Activated T-cell treated with anti-CD3 and anti-CD28 coated beads for 24 hours (primary cell): ENCODE measurements around the gene NDUFA3.

ENCODE experiments used
- DNase-seq: peaks from one replicate; pipeline ENCODE4 v3.0.0-alpha.2; 2020; ENCODE audit warnings: low read depth

The NDUFA3 gene

GRCh38 chr19:54138489-54139256 lies 36.0 kb downstream of the NDUFA3 start:
- no peak for DNase-seq

- no peak for DNase-seq
Observed at GRCh38 chr19:54141356-54141755, 38.7 kb downstream of the NDUFA3 start.

GRCh38 chr19:54142166-54142780 lies 39.6 kb downstream of the NDUFA3 start:
- DNase-seq: no peak

- DNase-seq: no peak
Observed at GRCh38 chr19:54145541-54146158, 43.0 kb downstream of the NDUFA3 start.

DNA sequence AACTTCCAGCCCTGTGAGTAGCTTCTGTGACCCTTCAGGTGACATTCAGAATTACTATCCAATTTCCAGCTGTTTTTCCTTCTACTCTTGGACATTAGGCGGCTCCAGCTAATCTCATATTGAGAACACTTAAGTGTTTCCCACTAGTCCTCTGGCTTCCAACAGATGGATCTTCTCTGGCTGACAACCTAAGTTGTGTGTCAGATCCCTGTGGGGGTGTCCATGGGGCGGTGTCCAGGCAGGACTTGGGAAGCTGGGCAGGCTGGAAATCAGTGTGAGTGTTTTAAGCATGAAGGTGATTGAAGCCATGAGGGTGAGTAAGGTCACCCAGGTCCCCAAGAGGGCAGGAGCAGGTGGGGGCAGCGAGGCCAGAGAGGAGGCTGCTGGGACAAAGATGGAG lies 45.0 kb downstream of the NDUFA3 start:
- no peak for DNase-seq

DNA sequence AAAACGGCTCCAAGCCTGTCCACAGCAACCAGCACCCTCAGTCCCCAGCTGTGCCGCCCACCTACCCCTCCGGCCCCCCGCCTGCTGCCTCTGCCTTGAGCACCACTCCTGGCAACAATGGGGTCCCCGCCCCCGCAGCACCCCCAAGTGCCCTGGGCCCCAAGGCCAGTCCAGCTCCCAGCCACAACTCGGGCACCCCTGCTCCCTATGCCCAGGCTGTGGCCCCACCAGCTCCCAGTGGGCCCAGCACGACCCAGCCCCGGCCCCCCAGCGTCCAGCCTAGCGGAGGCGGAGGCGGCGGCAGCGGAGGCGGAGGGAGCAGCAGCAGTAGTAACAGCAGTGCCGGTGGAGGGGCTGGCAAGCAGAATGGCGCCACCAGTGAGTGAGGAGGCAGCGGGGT lies 45.5 kb downstream of the NDUFA3 start:
- DNase-seq: no peak

- DNase-seq: no peak
Observed at GRCh38 chr19:54149021-54149812, 46.6 kb downstream of the NDUFA3 start.

- no peak for DNase-seq
Observed at GRCh38 chr19:54151362-54152035, 48.8 kb downstream of the NDUFA3 start.

DNA sequence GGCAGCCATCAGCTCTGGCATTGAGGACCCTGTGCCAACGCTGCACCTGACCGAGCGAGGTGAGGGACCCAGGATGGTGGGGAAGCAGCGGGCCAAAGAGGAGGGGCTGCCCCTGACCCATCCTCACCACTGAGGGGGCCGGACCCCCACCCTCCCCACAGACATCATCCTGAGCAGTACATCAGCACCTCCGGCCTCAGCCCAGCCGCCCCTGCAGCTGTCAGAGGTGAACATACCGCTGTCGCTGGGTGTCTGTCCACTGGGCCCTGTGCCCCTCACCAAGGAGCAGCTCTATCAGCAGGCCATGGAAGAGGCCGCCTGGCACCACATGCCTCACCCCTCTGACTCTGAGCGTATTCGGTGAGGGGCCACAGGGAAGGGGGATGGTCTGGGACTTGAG lies 49.6 kb downstream of the NDUFA3 start:
- no peak for DNase-seq

GRCh38 chr19:54152878-54153524 lies 50.3 kb downstream of the NDUFA3 start:
- DNase-seq: no peak

DNA sequence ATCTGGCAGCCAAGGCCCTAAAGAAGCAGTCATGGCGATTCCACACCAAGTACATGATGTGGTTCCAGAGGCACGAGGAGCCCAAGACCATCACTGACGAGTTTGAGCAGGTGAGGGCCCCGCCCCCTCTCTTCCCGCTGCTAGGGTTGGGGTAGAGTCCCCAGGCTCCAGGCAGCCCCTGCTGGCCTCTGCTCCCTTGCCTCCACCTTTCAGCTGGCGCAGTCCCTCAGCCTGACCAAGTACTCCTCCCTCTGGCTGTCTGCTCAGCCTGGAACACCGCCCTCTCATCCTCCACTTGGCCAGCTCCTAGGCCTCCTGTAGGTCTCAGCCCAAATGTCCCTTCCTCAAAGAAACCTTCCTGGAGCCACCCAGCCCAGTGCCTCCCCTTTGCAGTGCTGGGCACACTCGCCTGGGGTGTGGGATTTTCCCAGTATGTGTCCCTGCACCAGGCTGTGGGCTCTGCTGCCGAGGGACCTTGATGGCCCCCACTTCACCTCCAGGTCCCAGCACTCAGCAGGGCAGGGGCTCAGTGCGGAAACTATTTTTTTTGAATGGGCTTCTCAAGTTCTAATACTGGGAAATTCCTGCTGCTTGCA lies 51.2 kb downstream of the NDUFA3 start:
- DNase-seq: no peak

- no peak for DNase-seq
Observed at GRCh38 chr19:54154603-54155345, 52.1 kb downstream of the NDUFA3 start.

DNA sequence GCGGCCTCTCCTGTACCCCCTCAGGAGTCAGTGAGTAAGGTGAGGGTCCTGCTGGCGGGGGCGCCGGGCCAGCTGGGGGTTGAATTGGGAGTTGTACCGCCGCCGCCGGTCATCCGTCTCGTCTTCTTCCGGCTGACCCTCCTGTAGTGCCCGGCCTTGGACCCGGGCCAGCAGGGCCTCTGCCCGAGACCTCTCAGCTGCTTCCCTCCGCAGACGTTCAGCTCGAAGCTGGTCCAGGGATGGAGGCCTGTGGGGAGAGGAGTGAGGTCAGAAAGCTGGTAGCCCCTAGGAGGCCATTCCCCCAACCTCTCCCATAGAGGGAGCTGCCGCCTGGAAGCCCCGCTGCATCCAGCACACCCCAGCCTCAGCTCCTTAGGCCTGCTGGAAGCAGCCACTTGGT lies 53.0 kb downstream of the NDUFA3 start:
- no peak for DNase-seq

DNA sequence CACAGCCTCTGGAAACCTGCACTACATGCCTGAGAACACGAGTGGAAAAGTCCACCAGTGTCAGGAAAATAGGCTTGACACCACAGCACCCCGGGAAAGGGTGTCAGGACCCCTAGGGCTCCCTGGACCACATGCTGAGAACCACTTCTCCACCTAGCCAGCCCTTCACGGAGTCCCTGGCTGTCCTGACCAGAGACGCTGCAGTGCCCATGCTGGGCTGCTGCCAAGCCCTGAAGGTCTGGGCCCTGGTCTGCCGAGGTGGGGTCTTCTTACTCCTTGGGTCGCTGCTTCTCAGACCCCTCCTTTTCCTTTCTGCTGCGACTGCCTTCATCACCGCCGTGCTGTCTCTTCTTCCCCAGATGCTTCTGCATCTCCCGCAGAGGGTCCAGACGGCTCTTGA lies 53.8 kb downstream of the NDUFA3 start:
- no peak for DNase-seq

DNA sequence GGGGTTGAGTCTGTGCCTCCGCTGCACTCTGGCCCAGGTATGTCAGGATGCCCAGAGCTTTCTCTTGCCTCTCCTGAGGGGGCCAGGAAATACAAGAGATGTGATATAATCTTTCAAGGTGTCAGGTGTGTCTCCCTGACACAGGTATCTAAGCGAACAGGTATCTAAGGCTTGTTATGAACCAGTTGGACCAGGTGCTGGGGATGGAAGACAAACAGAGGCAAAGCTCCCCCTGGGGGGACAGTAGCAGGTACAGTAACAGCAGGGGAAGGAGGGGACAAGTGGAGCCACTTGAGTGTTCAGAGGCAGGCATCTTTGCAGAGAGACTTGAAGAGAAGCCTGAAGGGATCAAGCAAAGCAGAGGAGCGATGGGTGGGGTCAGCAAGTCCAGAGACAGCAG lies 54.3 kb downstream of the NDUFA3 start:
- DNase-seq: no peak
